GM12878 (cell line): ENCODE measurements around the gene KCNQ1. TPM values are rescaled to one million over a fixed set of nuclear protein-coding genes. Genes with fewer than 3 reads are reported as not detected.

Experiments used
- ATAC-seq: fragments of 200-7000 bp; cut with Tn5 transposase; 3 replicates; pipeline ENCODE4 v1.9.1; 2020; ENCODE audit warnings: mild to moderate bottlenecking, moderate library complexity
- BruUV-seq: library from RNA; stranded (reverse); fragments of 400-500 nt; replicated peaks from 2 replicates; lab custom pipeline; 2021; lab: Mats Ljungman, UMichigan
- CTCF ChIA-PET: fragments of 300-600 bp; sonication (Branson Sonifier 250); formaldehyde crosslinking; extraction: SDS; loops from one replicate; lab custom pipeline; 2021; ENCODE audit warnings: inconsistent platforms; lab: Yijun Ruan, JAX
- POLR2A ChIA-PET: fragments of 350-600 bp; formaldehyde crosslinking; extraction: SDS; loops from one replicate; lab custom pipeline; 2021; ENCODE audit warnings: inconsistent platforms; lab: Charles Lee
- RAD21 ChIA-PET: fragments of 300-600 bp; sonication (Branson Sonifier 250); formaldehyde crosslinking; loops from one replicate; lab custom pipeline; 2023; ENCODE audit warnings: antibody characterized with exemption; ENCODE audit not compliant: unreplicated experiment; lab: Charles Lee
- SMC1A ChIA-PET: fragments of 300-600 bp; sonication (Branson Sonifier 250); formaldehyde crosslinking; loops from one replicate; lab custom pipeline; 2023; ENCODE audit not compliant: unreplicated experiment, uncharacterized antibody; lab: Charles Lee
- DNase-seq: peaks from one replicate; pipeline ENCODE4 v3.0.0-alpha.2; 2011; ENCODE audit warnings: low read depth, low spot score
- FAIRE-seq: peaks from 3 replicates; lab custom pipeline; 2011; peaks lifted over from hg19 to GRCh38; lab: Jason Lieb, UNC
- H2AFZ ChIP-seq: 2 replicates; pipeline ENCODE4 v1.6.0; 2011; ENCODE audit warnings: low read depth, low read length, control low read depth; ENCODE audit not compliant: control insufficient read depth
- H3K27ac ChIP-seq: 2 replicates; pipeline ENCODE4 v1.5.1; 2011; ENCODE audit warnings: control low read depth; ENCODE audit not compliant: control insufficient read depth, insufficient read depth
- H3K27me3 ChIP-seq, 2 experiments: replicated peaks in 1 of 2; 2 replicates each; pipeline versions ENCODE4 v1.6.0 to v1.6.1; 2011; ENCODE audit warnings: low read length in 1 of 2; ENCODE audit not compliant: control insufficient read depth in 2 of 2, insufficient read depth in 2 of 2
- H3K36me3 ChIP-seq, 2 experiments: 2 replicates each; pipeline ENCODE4 v1.5.1; 2011; ENCODE audit warnings: low read length in 1 of 2; ENCODE audit not compliant: control insufficient read depth in 2 of 2, insufficient read depth in 2 of 2
- H3K4me1 ChIP-seq: 2 replicates; pipeline ENCODE4 v1.6.1; 2011; ENCODE audit warnings: mild to moderate bottlenecking, low read length, moderate library complexity, mixed read lengths; ENCODE audit not compliant: control insufficient read depth, insufficient read depth
- H3K4me2 ChIP-seq: 2 replicates; pipeline ENCODE4 v1.6.0; 2011; ENCODE audit warnings: control low read depth; ENCODE audit not compliant: control insufficient read depth, insufficient read depth
- H3K4me3 ChIP-seq: fragments of 200-600 bp; sonication (generic); 2 replicates; pipeline ENCODE4 v1.5.1; 2016
- H3K79me2 ChIP-seq: 2 replicates; pipeline ENCODE4 v1.6.0; 2011; ENCODE audit warnings: low read length; ENCODE audit not compliant: control insufficient read depth, insufficient read depth
- H3K9ac ChIP-seq: 2 replicates; pipeline ENCODE4 v1.8.0; 2011; ENCODE audit warnings: low read length, control low read depth, mixed read lengths; ENCODE audit not compliant: control insufficient read depth, insufficient read depth
- H3K9me3 ChIP-seq: replicated peaks from 3 replicates; pipeline ENCODE4 v1.5.1; 2011; ENCODE audit warnings: mild to moderate bottlenecking, low read length; ENCODE audit not compliant: control insufficient read depth, insufficient read depth
- H4K20me1 ChIP-seq: 2 replicates; pipeline ENCODE4 v1.6.0; 2011; ENCODE audit not compliant: control insufficient read depth, insufficient read depth
- BCL3 ChIP-seq: IDR thresholded peaks from 2 replicates; pipeline ENCODE4 v1.6.1; 2011; ENCODE audit warnings: borderline replicate concordance, low read depth, mild to moderate bottlenecking, moderate library complexity, low read length; ENCODE audit not compliant: insufficient read depth, poor library complexity, severe bottlenecking
- BHLHE40 ChIP-seq, 2 experiments: fragments of 450-650 bp in 1 of 2; IDR thresholded peaks; 2 replicates each; pipeline ENCODE4 v1.6.1; 2011 to 2017; ENCODE audit warnings: low read depth in 2 of 2, borderline replicate concordance in 1 of 2, improper control_type of control experiment in 1 of 2, low read length in 1 of 2, mild to moderate bottlenecking in 1 of 2
- CBX3 ChIP-seq: fragments of 200-600 bp; sonication (generic); IDR thresholded peaks from 2 replicates; pipeline ENCODE4 v1.6.1; 2016; ENCODE audit warnings: low read depth, borderline replicate concordance
- GATAD2B ChIP-seq: fragments of 450-650 bp; conservative IDR thresholded peaks from 2 replicates; pipeline ENCODE4 v1.6.1; 2017; ENCODE audit warnings: low read depth, mild to moderate bottlenecking, moderate library complexity
- IKZF1 ChIP-seq: fragments of 450-650 bp; conservative IDR thresholded peaks from 2 replicates; pipeline ENCODE4 v1.6.1; 2017; ENCODE audit warnings: antibody characterized with exemption, mild to moderate bottlenecking
- KLF5 ChIP-seq: fragments of 450-650 bp; IDR thresholded peaks from 2 replicates; pipeline ENCODE4 v1.6.1; 2014; ENCODE audit warnings: mild to moderate bottlenecking; ENCODE audit not compliant: partially characterized antibody
- LARP7 ChIP-seq: fragments of 450-650 bp; IDR thresholded peaks from 2 replicates; pipeline ENCODE4 v1.6.1; 2017; ENCODE audit warnings: mild to moderate bottlenecking
- NBN ChIP-seq: fragments of 450-650 bp; IDR thresholded peaks from 2 replicates; pipeline ENCODE4 v1.6.1; 2016
- NKRF ChIP-seq: fragments of 450-650 bp; conservative IDR thresholded peaks from 2 replicates; pipeline ENCODE4 v1.6.1; 2017; ENCODE audit warnings: mild to moderate bottlenecking, moderate library complexity
- PBX3 ChIP-seq: IDR thresholded peaks from 2 replicates; pipeline ENCODE4 v1.6.1; 2011; ENCODE audit warnings: mild to moderate bottlenecking, low read depth, low read length, moderate library complexity; ENCODE audit not compliant: insufficient replicate concordance
- RAD21 ChIP-seq: IDR thresholded peaks from 2 replicates; pipeline ENCODE4 v1.6.1; 2011; ENCODE audit warnings: mild to moderate bottlenecking, low read depth, low read length, moderate library complexity; ENCODE audit not compliant: insufficient read depth
- YBX1 ChIP-seq: fragments of 450-650 bp; IDR thresholded peaks from 2 replicates; pipeline ENCODE4 v1.6.1; 2016; ENCODE audit warnings: antibody characterized with exemption
- WGBS: methylation state at CpG from one replicate; pipeline ENCODE4 v1.1.6; 2016; ENCODE audit warnings: low lambda C conversion rate; ENCODE audit not compliant: insufficient replicate concordance, insufficient coverage; ENCODE audit errors: missing lambda C conversion rate; 5-methylcytosine and 5-hydroxymethylcytosine counted together
- in situ Hi-C: fragments of 300-500 bp; cut with MboI; formaldehyde crosslinking; loops from 9 replicates; pipeline ENCODE4 v1.14.3; 2018; ENCODE audit warnings: mixed read lengths
- intact Hi-C: fragments of 100-400 bp; cut with micrococcal nuclease; formaldehyde crosslinking; loops from one replicate; pipeline ENCODE4 v1.14.2; 2022; ENCODE audit not compliant: unreplicated experiment
- polyA plus RNA-seq, 11 experiments: library from polyadenylated mRNA; depleted of rRNA in 4 of 11; unstranded in 6 of 11; stranded (reverse) in 5 of 11; fragments of >200 nt; fragmentation: Nextera tagmentation in 4 of 11; fragmentation: Illumina TruSeq in 1 of 11; extraction: Ambion mirVana in 4 of 11; extraction: Trizol in 1 of 11; gene quantifications; 1 replicate in 1 of 11; 2 replicates in 10 of 11; pipeline versions ENCODE4 v1.2.1 to v1.2.3, GENCODE V29; 2011 to 2016; ENCODE audit warnings: inconsistent platforms in 2 of 11, missing spikeins in 2 of 11, low read depth in 1 of 11
- total RNA-seq, 4 experiments: library from RNA; depleted of rRNA in 3 of 4; stranded (reverse); fragments of >200 nt in 3 of 4; fragmentation: Illumina TruSeq in 1 of 4; extraction: Trizol in 1 of 4; gene quantifications; 2 replicates each; pipeline versions ENCODE4 v1.2.1 to v1.2.3, GENCODE V29; 2013 to 2021
- TF ChIP-seq, protein P1 (sequence below): IDR thresholded peaks from 2 replicates; pipeline ENCODE4 v1.6.1; 2012; ENCODE audit warnings: low read length, inconsistent platforms
- TF ChIP-seq, protein P2 (sequence below), 3 experiments: IDR thresholded peaks in 2 of 3; conservative IDR thresholded peaks in 1 of 3; 2 replicates each; pipeline ENCODE4 v1.5.1; 2011; ENCODE audit warnings: low read depth in 3 of 3, low read length in 3 of 3, mild to moderate bottlenecking in 3 of 3, control low read depth in 2 of 3, moderate library complexity in 2 of 3, inconsistent platforms in 1 of 3, mixed read lengths in 1 of 3; ENCODE audit not compliant: control insufficient read depth in 2 of 3, insufficient read depth in 1 of 3; ENCODE audit errors: extremely low read depth in 1 of 3

KCNQ1 gene
- total and polyA plus RNA-seq, 10 of the 15 experiments (the other 5 are each of a cell fraction or from before 2014, with no cell fraction given), result 0.03 to 0.15 (median 0.12) TPM; not detected in 7

- CTCF ChIA-PET, result no interaction called here
- Histone ChIP-seq H3K27me3 (no peaks in the 10 kb centered on the region; a peak in 1 of 4 replicates), H3K9me3 (peaks cover 8% of the 10 kb centered on the region; the same call in 1 of the 3 replicates), H3K4me3 (no peak overlapping the region), H3K36me3 (no peaks in the 10 kb centered on the region), H3K4me1 (no peaks in the 10 kb centered on the region), H3K4me2 (no peak overlapping the region), H3K9ac (no peak overlapping the region), H4K20me1 (no peaks in the 10 kb centered on the region), H3K27ac (no peak overlapping the region), H3K79me2 (no peaks in the 10 kb centered on the region), H2AFZ (no peak overlapping the region)
- no peak for ATAC-seq
- no peak for FAIRE-seq
- DNase-seq, result no peak
- POLR2A ChIA-PET, result no interaction called here
- intact Hi-C loops, result no loop called here
- SMC1A ChIA-PET, result no interaction called here
- RAD21 ChIA-PET, result no interaction called here
- 67% methylated on average over 18 of the region's 22 CpGs for WGBS
- no TSS peak for BruUV-seq
- in situ Hi-C loops, result no loop called here
- TF ChIP-seq PBX3, result no peak
- TF ChIP-seq NKRF, result no peak
- TF ChIP-seq, protein P1, sequence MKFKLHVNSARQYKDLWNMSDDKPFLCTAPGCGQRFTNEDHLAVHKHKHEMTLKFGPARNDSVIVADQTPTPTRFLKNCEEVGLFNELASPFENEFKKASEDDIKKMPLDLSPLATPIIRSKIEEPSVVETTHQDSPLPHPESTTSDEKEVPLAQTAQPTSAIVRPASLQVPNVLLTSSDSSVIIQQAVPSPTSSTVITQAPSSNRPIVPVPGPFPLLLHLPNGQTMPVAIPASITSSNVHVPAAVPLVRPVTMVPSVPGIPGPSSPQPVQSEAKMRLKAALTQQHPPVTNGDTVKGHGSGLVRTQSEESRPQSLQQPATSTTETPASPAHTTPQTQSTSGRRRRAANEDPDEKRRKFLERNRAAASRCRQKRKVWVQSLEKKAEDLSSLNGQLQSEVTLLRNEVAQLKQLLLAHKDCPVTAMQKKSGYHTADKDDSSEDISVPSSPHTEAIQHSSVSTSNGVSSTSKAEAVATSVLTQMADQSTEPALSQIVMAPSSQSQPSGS, result no peak
- no peak for TF ChIP-seq KLF5
- no peak for TF ChIP-seq NBN
- TF ChIP-seq BHLHE40 (IDR thresholded peaks at IDR 0.05; ENCODE audit: borderline replicate concordance in 1 of 2, low read depth in 2 of 2, low read length in 1 of 2), result no peak
- TF ChIP-seq YBX1, result no peak
- TF ChIP-seq GATAD2B, result no peak
- TF ChIP-seq BCL3, result no peak
- TF ChIP-seq RAD21, result no peak
- no peak for TF ChIP-seq CBX3
- TF ChIP-seq, protein P2, sequence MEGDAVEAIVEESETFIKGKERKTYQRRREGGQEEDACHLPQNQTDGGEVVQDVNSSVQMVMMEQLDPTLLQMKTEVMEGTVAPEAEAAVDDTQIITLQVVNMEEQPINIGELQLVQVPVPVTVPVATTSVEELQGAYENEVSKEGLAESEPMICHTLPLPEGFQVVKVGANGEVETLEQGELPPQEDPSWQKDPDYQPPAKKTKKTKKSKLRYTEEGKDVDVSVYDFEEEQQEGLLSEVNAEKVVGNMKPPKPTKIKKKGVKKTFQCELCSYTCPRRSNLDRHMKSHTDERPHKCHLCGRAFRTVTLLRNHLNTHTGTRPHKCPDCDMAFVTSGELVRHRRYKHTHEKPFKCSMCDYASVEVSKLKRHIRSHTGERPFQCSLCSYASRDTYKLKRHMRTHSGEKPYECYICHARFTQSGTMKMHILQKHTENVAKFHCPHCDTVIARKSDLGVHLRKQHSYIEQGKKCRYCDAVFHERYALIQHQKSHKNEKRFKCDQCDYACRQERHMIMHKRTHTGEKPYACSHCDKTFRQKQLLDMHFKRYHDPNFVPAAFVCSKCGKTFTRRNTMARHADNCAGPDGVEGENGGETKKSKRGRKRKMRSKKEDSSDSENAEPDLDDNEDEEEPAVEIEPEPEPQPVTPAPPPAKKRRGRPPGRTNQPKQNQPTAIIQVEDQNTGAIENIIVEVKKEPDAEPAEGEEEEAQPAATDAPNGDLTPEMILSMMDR (IDR thresholded peaks at IDR 0.05 in 2 of 3, conservative IDR thresholded peaks at IDR 0.05 in 1 of 3; ENCODE audit: control insufficient read depth in 2 of 3, extremely low read depth in 1 of 3, insufficient read depth in 1 of 3, low read depth in 3 of 3, low read length in 3 of 3), result no peak
- no peak for TF ChIP-seq IKZF1
- no peak for TF ChIP-seq LARP7
These were observed 380.6 kb downstream of the KCNQ1 start for GRCh38 chr11:2825261-2825888.
